Trophoblast cell (in vitro differentiated cells and primary cell): ENCODE results near the gene ALLC.

Source experiments
- DNase-seq, 2 donors: peaks; one replicate each; pipeline ENCODE4 v3.0.0-alpha.2; 2016
- H2AFZ ChIP-seq: 2 replicates; pipeline ENCODE4 v1.6.1; 2013; ENCODE audit warnings: low read length, moderate library complexity, mild to moderate bottlenecking; ENCODE audit not compliant: insufficient read depth, poor library complexity
- H2AK5ac ChIP-seq: 2 replicates; pipeline ENCODE4 v1.6.1; 2013; ENCODE audit warnings: mild to moderate bottlenecking, low read length
- H2BK120ac ChIP-seq: 2 replicates; pipeline ENCODE4 v1.6.1; 2013; ENCODE audit warnings: low read length, mild to moderate bottlenecking, moderate library complexity; ENCODE audit not compliant: insufficient read depth, poor library complexity
- H2BK12ac ChIP-seq: 2 replicates; pipeline ENCODE4 v1.6.1; 2013; ENCODE audit warnings: mild to moderate bottlenecking, low read length, moderate library complexity
- H2BK5ac ChIP-seq: 2 replicates; pipeline ENCODE4 v1.6.1; 2013; ENCODE audit warnings: low read length, low read depth, moderate library complexity, mild to moderate bottlenecking; ENCODE audit not compliant: poor library complexity
- H3K14ac ChIP-seq: 2 replicates; pipeline ENCODE4 v1.6.1; 2013; ENCODE audit warnings: mild to moderate bottlenecking, low read length
- H3K18ac ChIP-seq: 2 replicates; pipeline ENCODE4 v1.6.1; 2013; ENCODE audit warnings: mild to moderate bottlenecking, low read length
- H3K23ac ChIP-seq: 2 replicates; pipeline ENCODE4 v1.6.1; 2013; ENCODE audit warnings: low read length
- H3K27ac ChIP-seq: 2 replicates; pipeline ENCODE4 v1.5.1; 2013; ENCODE audit warnings: low read depth, mild to moderate bottlenecking, inconsistent platforms, low read length, moderate library complexity
- H3K27me3 ChIP-seq: 2 replicates; pipeline ENCODE4 v1.6.1; 2013; ENCODE audit warnings: inconsistent platforms, mild to moderate bottlenecking, low read length, moderate library complexity; ENCODE audit not compliant: insufficient read depth
- H3K36me3 ChIP-seq, 2 experiments: 1 replicate in 1 of 2; 2 replicates in 1 of 2; pipeline ENCODE4 v1.6.1; 2013; ENCODE audit warnings: low read length in 2 of 2, mild to moderate bottlenecking in 2 of 2, moderate library complexity in 1 of 2; ENCODE audit not compliant: insufficient read depth in 2 of 2, control insufficient read depth in 1 of 2
- H3K4ac ChIP-seq: 2 replicates; pipeline ENCODE4 v1.6.1; 2013; ENCODE audit warnings: low read depth, mild to moderate bottlenecking, low read length, moderate library complexity
- H3K4me1 ChIP-seq, 2 experiments: 1 replicate in 1 of 2; 2 replicates in 1 of 2; pipeline ENCODE4 v1.6.1; 2013; ENCODE audit warnings: low read length in 2 of 2, mild to moderate bottlenecking in 2 of 2, moderate library complexity in 1 of 2; ENCODE audit not compliant: insufficient read depth in 2 of 2, control insufficient read depth in 1 of 2
- H3K4me2 ChIP-seq: 2 replicates; pipeline ENCODE4 v1.6.1; 2013; ENCODE audit warnings: inconsistent platforms, mild to moderate bottlenecking, low read length, moderate library complexity
- H3K4me3 ChIP-seq: 2 replicates; pipeline ENCODE4 v1.5.1; 2013; ENCODE audit warnings: mild to moderate bottlenecking, low read depth, low read length, inconsistent platforms
- H3K79me1 ChIP-seq: one replicate; pipeline ENCODE4 v1.6.1; 2013; ENCODE audit warnings: low read length
- H3K79me2 ChIP-seq: 2 replicates; pipeline ENCODE4 v1.6.1; 2013; ENCODE audit warnings: low read length, mild to moderate bottlenecking; ENCODE audit not compliant: control insufficient read depth, insufficient read depth, poor library complexity
- H3K9ac ChIP-seq: 2 replicates; pipeline ENCODE4 v1.6.1; 2013; ENCODE audit warnings: mild to moderate bottlenecking, low read length
- H3K9me3 ChIP-seq: 2 replicates; pipeline ENCODE4 v1.6.1; 2013; ENCODE audit warnings: low read depth, mild to moderate bottlenecking, control low read depth, inconsistent platforms, low read length; ENCODE audit not compliant: insufficient read depth
- H4K12ac ChIP-seq: 2 replicates; pipeline ENCODE4 v1.6.1; 2013; ENCODE audit warnings: low read depth, mild to moderate bottlenecking, low read length, moderate library complexity
- H4K8ac ChIP-seq: 2 replicates; pipeline ENCODE4 v1.6.1; 2013; ENCODE audit warnings: low read depth, mild to moderate bottlenecking, low read length, moderate library complexity
- H4K91ac ChIP-seq: one replicate; pipeline ENCODE4 v1.6.1; 2013; ENCODE audit warnings: low read depth, mild to moderate bottlenecking, low read length, moderate library complexity
- WGBS: extraction: QIAGEN DNeasy Blood & Tissue Kit; methylation state at CpG from one replicate; pipeline ENCODE4 v1.1.7; 2013; ENCODE audit warnings: missing lambda C conversion rate; ENCODE audit not compliant: insufficient read length, insufficient coverage; ENCODE audit errors: extremely low coverage; 5-methylcytosine and 5-hydroxymethylcytosine counted together

ALLC gene

DNA sequence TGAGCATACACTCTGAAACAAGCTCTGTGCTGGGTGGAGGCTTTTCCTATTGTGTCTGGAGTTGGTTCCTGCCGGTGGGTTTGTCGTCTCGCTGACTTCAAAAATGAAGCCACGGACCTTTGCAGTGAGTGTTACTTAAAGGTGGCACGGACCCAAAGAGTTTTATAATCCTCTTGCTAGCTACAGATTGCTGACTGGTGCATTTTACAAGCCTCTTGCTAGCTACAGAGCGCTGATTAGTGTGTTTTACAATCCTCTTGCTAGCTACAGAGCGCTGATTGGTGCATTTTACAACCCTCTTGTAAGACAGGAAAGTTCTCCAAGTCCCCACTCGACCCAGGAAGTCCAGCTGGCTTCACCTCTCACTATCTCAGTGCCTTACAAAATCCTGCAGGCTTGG, 60.7 kb downstream of the ALLC start:
- Histone ChIP-seq H3K27me3 (no peaks in the 10 kb centered on the region), H3K4me1 (no peaks in the 10 kb centered on the region), H4K91ac (no peak overlapping the region), H3K18ac (no peak overlapping the region), H3K4ac (no peak overlapping the region), H4K12ac (no peak overlapping the region), H2BK12ac (no peak overlapping the region), H3K23ac (no peak overlapping the region), H4K8ac (no peak overlapping the region), H2BK120ac (no peak overlapping the region), H3K79me2 (no peaks in the 10 kb centered on the region), H3K14ac (no peak overlapping the region), H3K4me2 (no peak overlapping the region), H3K27ac (no peak overlapping the region), H2BK5ac (no peak overlapping the region), H3K4me3 (no peak overlapping the region), H3K9me3 (peaks cover 3% of the 10 kb centered on the region), H2AK5ac (no peak overlapping the region), H3K79me1 (no peaks in the 10 kb centered on the region), H2AFZ (no peak overlapping the region), H3K36me3 (no peaks in the 10 kb centered on the region), H3K9ac (no peak overlapping the region)
- no CpG with 5 or more reads among the region's 8 CpGs for WGBS
- no peak for DNase-seq

DNA sequence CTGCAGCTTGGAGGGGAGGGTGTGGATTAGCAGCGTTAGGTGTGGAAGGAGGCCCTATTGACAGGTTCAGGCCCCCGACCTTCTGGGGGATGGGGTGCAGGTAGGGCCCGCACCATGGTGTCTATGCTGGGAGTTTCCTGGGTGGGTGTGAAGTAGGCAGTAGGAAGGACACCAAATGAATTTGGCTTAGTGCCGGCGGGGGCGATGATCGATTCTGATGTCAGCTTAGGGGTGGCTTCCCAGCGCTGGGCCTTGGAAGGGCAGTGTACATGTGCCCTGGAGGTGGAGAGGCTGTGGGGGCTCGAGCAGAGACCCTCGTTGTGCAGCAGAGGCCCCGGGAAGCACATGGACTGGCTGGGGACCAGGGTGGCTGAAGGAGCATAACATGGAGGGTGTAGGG, 67.0 kb downstream of the ALLC start:
- Histone ChIP-seq H4K12ac (no peak overlapping the region), H3K36me3 (no peaks in the 10 kb centered on the region), H3K18ac (no peak overlapping the region), H2AK5ac (no peak overlapping the region), H2AFZ (no peak overlapping the region), H3K79me2 (no peaks in the 10 kb centered on the region), H3K27me3 (no peaks in the 10 kb centered on the region), H3K79me1 (no peaks in the 10 kb centered on the region), H3K27ac (no peak overlapping the region), H3K23ac (no peak overlapping the region), H2BK5ac (no peak overlapping the region), H3K4me3 (no peak overlapping the region), H3K9ac (no peak overlapping the region), H3K4ac (no peak overlapping the region), H2BK120ac (no peak overlapping the region), H2BK12ac (no peak overlapping the region), H3K4me2 (no peak overlapping the region), H4K8ac (no peak overlapping the region), H3K14ac (no peak overlapping the region), H3K9me3 (no peaks in the 10 kb centered on the region), H4K91ac (no peak overlapping the region), H3K4me1 (peaks cover 0 to 3% of the 10 kb centered on the region in 2 experiments)
- no peak for DNase-seq
- WGBS, result no CpG with 5 or more reads among the region's 11 CpGs

DNA sequence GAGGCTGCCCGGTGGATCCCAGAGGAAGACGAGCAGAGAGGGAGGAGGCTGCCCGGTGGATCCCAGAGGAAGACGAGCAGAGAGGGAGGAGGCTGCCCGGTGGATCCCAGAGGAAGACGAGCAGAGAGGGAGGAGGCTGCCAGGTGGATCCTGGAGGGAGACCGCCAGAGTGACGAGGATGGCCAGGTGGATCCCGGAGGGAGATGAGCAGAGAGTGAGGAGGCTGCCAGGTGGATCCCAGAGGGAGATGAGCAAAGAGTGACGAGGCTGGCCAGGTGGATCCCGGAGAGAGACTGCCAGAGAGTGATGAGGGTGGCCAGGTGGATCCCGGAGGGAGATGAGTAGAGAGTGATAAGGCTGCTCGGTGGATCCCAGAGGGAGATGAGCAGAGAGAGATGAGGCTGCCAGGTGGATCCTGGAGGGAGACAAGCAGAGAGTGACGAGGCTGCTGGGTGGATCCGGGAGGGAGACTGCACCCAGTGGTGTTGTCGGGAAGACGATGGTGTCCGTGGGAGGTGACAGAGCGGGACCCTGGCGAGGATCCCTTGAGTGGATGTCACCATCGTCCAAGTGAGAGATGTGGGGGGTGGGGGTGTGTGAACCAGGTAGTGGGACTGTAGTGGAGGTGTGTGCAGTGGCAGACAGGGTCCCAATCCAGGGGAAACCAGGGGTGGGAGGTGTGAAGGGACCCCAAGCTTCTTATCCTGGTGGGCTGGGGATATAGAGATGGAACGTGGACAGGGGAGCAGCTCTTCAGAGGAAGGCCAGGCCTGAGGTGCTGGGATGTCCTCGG, 67.7 kb downstream of the ALLC start:
- WGBS, result no CpG with 5 or more reads among the region's 23 CpGs
- Histone ChIP-seq H3K23ac (no peak overlapping the region), H3K9me3 (no peaks in the 10 kb centered on the region)

DNA sequence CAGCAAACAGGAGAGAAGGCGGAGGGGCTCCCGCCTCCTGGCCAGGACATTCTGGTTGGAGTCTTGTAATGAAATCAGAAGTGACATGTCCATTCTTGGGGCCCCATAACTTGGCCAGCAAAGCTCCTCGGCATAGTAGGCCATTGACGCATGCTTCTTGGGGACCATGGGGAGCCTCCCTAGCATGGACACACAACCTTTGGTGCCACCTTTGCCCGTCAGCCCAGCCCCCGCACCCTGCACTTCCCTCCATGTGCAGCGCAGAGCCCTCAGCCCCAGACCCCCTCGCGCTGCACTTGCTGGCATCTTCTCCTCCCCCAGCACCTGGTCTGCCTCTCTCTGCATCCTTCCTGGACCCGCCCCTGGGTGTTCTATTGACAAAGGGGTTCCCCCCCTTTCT, 68.5 kb downstream of the ALLC start:
- no peak overlapping the region for H2BK12ac ChIP-seq
- no CpG with 5 or more reads among the region's 10 CpGs for WGBS
- H2BK5ac ChIP-seq, result no peak overlapping the region

More for the DNA sequence above, 67.7 kb downstream of the ALLC start:
- peaks cover 0 to 3% of the 10 kb centered on the region in 2 experiments for H3K4me1 ChIP-seq
- no peak overlapping the region for H2AK5ac ChIP-seq
- H3K9ac ChIP-seq, result no peak overlapping the region
- H3K36me3 ChIP-seq, result no peaks in the 10 kb centered on the region
- H3K14ac ChIP-seq, result no peak overlapping the region
- H2BK12ac ChIP-seq, result no peak overlapping the region
- H3K4me3 ChIP-seq, result no peak overlapping the region
- DNase-seq, result no peak
- no peak overlapping the region for H2BK5ac ChIP-seq
- no peak overlapping the region for H3K27ac ChIP-seq
- no peaks in the 10 kb centered on the region for H3K27me3 ChIP-seq
- H3K4ac ChIP-seq, result no peak overlapping the region
- H3K4me2 ChIP-seq, result no peak overlapping the region
- no peak overlapping the region for H4K8ac ChIP-seq
- no peak overlapping the region for H2BK120ac ChIP-seq
- H3K79me2 ChIP-seq, result no peaks in the 10 kb centered on the region
- no peak overlapping the region for H2AFZ ChIP-seq
- H3K79me1 ChIP-seq, result no peaks in the 10 kb centered on the region
- H4K91ac ChIP-seq, result no peak overlapping the region
- no peak overlapping the region for H4K12ac ChIP-seq
- no peak overlapping the region for H3K18ac ChIP-seq

More for the DNA sequence above, 68.5 kb downstream of the ALLC start:
- H3K27ac ChIP-seq, result no peak overlapping the region
- no peak overlapping the region for H3K14ac ChIP-seq
- no peak overlapping the region for H2AFZ ChIP-seq
- no peak overlapping the region for H4K91ac ChIP-seq
- no peaks in the 10 kb centered on the region for H3K9me3 ChIP-seq
- no peak overlapping the region for H3K9ac ChIP-seq
- no peak overlapping the region for H2AK5ac ChIP-seq
- DNase-seq, result no peak
- H3K4me2 ChIP-seq, result no peak overlapping the region
- H3K18ac ChIP-seq, result no peak overlapping the region
- no peak overlapping the region for H3K23ac ChIP-seq
- H4K8ac ChIP-seq, result no peak overlapping the region
- no peak overlapping the region for H2BK120ac ChIP-seq
- H4K12ac ChIP-seq, result no peak overlapping the region
- H3K4me3 ChIP-seq, result no peak overlapping the region
- H3K4me1 ChIP-seq, result peaks cover 0 to 3% of the 10 kb centered on the region in 2 experiments
- H3K36me3 ChIP-seq, result no peaks in the 10 kb centered on the region
- no peak overlapping the region for H3K4ac ChIP-seq
- no peaks in the 10 kb centered on the region for H3K79me1 ChIP-seq
- no peaks in the 10 kb centered on the region for H3K27me3 ChIP-seq
- H3K79me2 ChIP-seq, result no peaks in the 10 kb centered on the region
